ENCODE measurements around the gene RERE. TPM values are rescaled to one million over a fixed set of nuclear protein-coding genes. Genes with fewer than 3 reads are reported as not detected.

Gene RERE
- total and polyA plus RNA-seq, 11 donors, result 53.5 to 236 (median 121) TPM

GRCh38 chr1:8551613-8552489, 265.6 kb downstream of the RERE start:
- WGBS, 4 donors, result 60 to 67% (median 62%) methylated on average over 6 of the region's 6 CpGs
- intact Hi-C loops (cut with DNase I), result no loop called here
- TF ChIP-seq CTCF (IDR thresholded peaks at IDR 0.05), result no peak
- no peak for TF ChIP-seq POLR2A (IDR thresholded peaks at IDR 0.05)

GRCh38 chr1:8551057-8551456, 266.4 kb downstream of the RERE start:
- no peak for DNase-seq
- WGBS, 4 donors, result 87 to 95% (median 90%) methylated on average over 3 of the region's 3 CpGs
- no peak for ATAC-seq
- Histone ChIP-seq H3K4me3 (no peak overlapping the region), H3K4me1 (peaks cover 0 to 17% (median 4%) of the 10 kb centered on the region in 12 donors), H3K36me3 (peaks cover 0 to 5% (median 0%) of the 10 kb centered on the region in 9 donors), H3K9me3 (no peaks in the 10 kb centered on the region), H3K27me3 (no peaks in the 10 kb centered on the region), H3K27ac (no peak overlapping the region)
- TF ChIP-seq POLR2A (IDR thresholded peaks at IDR 0.05) (no peak), CTCF (IDR thresholded peaks at IDR 0.05) (no peak)
- intact Hi-C loops (cut with DNase I), result no loop called here

More at GRCh38 chr1:8551613-8552489, 265.6 kb downstream of the RERE start:
- Histone ChIP-seq H3K27me3 (no peaks in the 10 kb centered on the region), H3K27ac (no peak overlapping the region), H3K4me1 (peaks cover 0 to 17% (median 4%) of the 10 kb centered on the region in 12 donors), H3K9me3 (no peaks in the 10 kb centered on the region), H3K36me3 (peaks cover 0 to 10% (median 0%) of the 10 kb centered on the region in 9 donors), H3K4me3 (no peak overlapping the region)
- DNase-seq (no peak), ATAC-seq (no peak)

- intact Hi-C loops (cut with DNase I), result no loop called here
- TF ChIP-seq CTCF (IDR thresholded peaks at IDR 0.05) (no peak), POLR2A (IDR thresholded peaks at IDR 0.05) (no peak)
- Histone ChIP-seq H3K27me3 (no peaks in the 10 kb centered on the region), H3K4me1 (peaks cover 0 to 11% (median 0%) of the 10 kb centered on the region in 12 donors), H3K4me3 (no peak overlapping the region), H3K36me3 (peaks cover 0 to 4% (median 0%) of the 10 kb centered on the region in 9 donors), H3K9me3 (peaks cover 0 to 8% (median 0%) of the 10 kb centered on the region in 12 donors), H3K27ac (no peak overlapping the region)
- WGBS, 4 donors, result 85 to 90% (median 89%) methylated on average over 4 of the region's 4 CpGs
- no peak for DNase-seq
- no peak for ATAC-seq
Measured at GRCh38 chr1:8547791-8548190, 269.6 kb downstream of the RERE start.

- Histone ChIP-seq H3K9me3 (peaks cover 0 to 8% (median 0%) of the 10 kb centered on the region in 12 donors), H3K27ac (no peak overlapping the region), H3K27me3 (no peaks in the 10 kb centered on the region), H3K4me1 (peaks cover 0 to 20% (median 1%) of the 10 kb centered on the region in 12 donors), H3K36me3 (peaks cover 0 to 13% (median 0%) of the 10 kb centered on the region in 9 donors), H3K4me3 (no peak overlapping the region)
- 89 to 92% (median 90%) methylated on average over 6 of the region's 6 CpGs for WGBS, 4 donors
- ATAC-seq (no peak), DNase-seq (no peak)
- TF ChIP-seq CTCF (IDR thresholded peaks at IDR 0.05) (no peak), POLR2A (IDR thresholded peaks at IDR 0.05) (no peak)
- intact Hi-C loops (cut with DNase I), result no loop called here
Measured at GRCh38 chr1:8545078-8545477, 272.4 kb downstream of the RERE start.

Measured in heart left ventricle (tissue), 16 donors.